Adrenal gland (tissue), 5 donors: Measurements from ENCODE around the gene AIF1L.

ENCODE experiments used
- POLR2A ChIP-seq, 2 donors: fragments of 450-650 bp; IDR thresholded peaks; one replicate each; pipeline ENCODE4 v1.6.1; 2017; ENCODE audit warnings: antibody characterized with exemption in 2 of 2, mild to moderate bottlenecking in 2 of 2, moderate library complexity in 1 of 2
- TF ChIP-seq, protein P1 (sequence below), 6 experiments: fragments of 450-650 bp in 4 of 6; fragments of 200-600 bp in 2 of 6; sonication (generic) in 1 of 6; IDR thresholded peaks; 1 replicate in 5 of 6; 2 replicates in 1 of 6; pipeline versions ENCODE4 v1.5.1 to v1.8.0; 2016 to 2021; ENCODE audit warnings: antibody characterized with exemption in 6 of 6, mild to moderate bottlenecking in 2 of 6, moderate library complexity in 1 of 6
- donor health status: DM: no; HTN: no; CAD: no.

DNA sequence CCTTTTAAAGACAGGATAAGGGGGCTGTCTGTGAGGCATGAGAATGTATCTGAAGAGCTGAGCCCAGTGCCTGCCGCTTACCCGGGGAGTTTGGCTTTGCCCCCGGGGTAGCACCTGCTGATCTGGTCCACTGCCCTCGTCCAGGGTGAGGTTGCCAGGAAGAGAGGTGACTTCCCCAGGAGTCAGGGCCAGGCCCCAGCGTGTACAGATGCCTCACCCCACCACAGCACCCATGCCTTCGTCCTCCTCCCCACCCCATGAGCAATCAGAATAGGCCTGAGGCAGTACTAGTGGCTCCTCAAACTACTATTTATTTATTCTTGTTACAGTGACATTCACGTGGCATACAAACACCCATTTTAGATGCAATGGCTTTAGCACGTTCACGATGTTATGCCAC is 15.7 kb upstream of the AIF1L start:
- TF ChIP-seq, protein P1, sequence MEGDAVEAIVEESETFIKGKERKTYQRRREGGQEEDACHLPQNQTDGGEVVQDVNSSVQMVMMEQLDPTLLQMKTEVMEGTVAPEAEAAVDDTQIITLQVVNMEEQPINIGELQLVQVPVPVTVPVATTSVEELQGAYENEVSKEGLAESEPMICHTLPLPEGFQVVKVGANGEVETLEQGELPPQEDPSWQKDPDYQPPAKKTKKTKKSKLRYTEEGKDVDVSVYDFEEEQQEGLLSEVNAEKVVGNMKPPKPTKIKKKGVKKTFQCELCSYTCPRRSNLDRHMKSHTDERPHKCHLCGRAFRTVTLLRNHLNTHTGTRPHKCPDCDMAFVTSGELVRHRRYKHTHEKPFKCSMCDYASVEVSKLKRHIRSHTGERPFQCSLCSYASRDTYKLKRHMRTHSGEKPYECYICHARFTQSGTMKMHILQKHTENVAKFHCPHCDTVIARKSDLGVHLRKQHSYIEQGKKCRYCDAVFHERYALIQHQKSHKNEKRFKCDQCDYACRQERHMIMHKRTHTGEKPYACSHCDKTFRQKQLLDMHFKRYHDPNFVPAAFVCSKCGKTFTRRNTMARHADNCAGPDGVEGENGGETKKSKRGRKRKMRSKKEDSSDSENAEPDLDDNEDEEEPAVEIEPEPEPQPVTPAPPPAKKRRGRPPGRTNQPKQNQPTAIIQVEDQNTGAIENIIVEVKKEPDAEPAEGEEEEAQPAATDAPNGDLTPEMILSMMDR (IDR thresholded peaks at IDR 0.05) = no peak
- no peak for TF ChIP-seq POLR2A (IDR thresholded peaks at IDR 0.05)
